ENCODE measurements around the gene GALNT2.
A peak's percentile ranks its signal among the peaks of the same experiment; 100 is the strongest.

GALNT2 gene

DNA sequence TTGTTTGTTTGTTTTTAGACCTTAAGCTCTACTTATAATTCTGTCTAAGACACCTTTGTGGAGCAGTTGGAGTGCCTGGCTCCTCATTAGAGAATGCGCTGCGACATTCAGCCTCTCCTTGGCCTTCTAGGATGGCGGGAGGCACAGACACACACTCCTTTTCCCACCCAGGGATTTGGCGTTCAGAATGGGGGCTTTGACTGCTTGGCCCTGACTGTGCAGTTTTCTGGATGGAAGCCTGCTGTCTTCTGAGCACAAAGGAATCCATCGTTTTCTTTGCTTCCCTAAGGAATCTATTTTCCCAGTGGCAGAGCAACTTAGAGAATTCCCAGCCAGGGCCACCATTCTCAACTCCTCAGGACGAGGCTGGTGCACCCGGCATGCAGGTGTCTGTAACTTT, 83.6 kb downstream of the GALNT2 start:
- DNase-seq = no peak
- in situ Hi-C loops (cut with MboI; ENCODE audit: low pct_unique_long_range_greater_than_20kb, low sequenced_read_pairs) = no loop called here

GRCh38 chr1:230151924-230152468, 85.0 kb downstream of the GALNT2 start:
- in situ Hi-C loops (cut with MboI; ENCODE audit: low pct_unique_long_range_greater_than_20kb, low sequenced_read_pairs) = no loop called here
- DNase-seq = no peak

GRCh38 chr1:230152999-230153398, 86.0 kb downstream of the GALNT2 start:
- DNase-seq = no peak
- in situ Hi-C loops (cut with MboI; ENCODE audit: low pct_unique_long_range_greater_than_20kb, low sequenced_read_pairs) = no loop called here

- in situ Hi-C loops (cut with MboI; ENCODE audit: low pct_unique_long_range_greater_than_20kb, low sequenced_read_pairs) = no loop called here
Observed at GRCh38 chr1:230153641-230154296, 86.7 kb downstream of the GALNT2 start.

DNA sequence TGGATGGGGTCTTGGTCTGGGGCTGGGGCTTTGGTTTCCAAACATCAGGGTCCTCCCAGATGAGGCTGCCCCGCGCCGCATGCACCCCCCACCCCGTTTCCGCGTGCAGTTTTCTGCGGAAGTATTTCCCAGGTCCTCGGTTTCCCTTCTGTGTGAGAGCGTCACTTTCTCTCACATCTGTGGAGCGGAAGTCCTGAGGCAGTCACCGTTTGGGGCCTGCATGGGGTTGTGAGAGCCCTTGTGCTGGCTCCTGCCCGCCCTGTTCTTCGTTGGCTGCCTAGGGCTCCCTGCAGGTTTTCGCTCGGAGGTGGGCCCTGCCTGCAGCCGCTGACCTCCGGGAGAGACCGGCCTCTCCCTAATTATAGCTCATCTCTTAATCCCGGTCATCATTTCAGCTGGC, 88.0 kb downstream of the GALNT2 start:
- DNase-seq = no peak
- in situ Hi-C loops (cut with MboI; ENCODE audit: low pct_unique_long_range_greater_than_20kb, low sequenced_read_pairs) = no loop called here

More at GRCh38 chr1:230153641-230154296, 86.7 kb downstream of the GALNT2 start:
- DNase-seq = peak; percentile 45

DNA sequence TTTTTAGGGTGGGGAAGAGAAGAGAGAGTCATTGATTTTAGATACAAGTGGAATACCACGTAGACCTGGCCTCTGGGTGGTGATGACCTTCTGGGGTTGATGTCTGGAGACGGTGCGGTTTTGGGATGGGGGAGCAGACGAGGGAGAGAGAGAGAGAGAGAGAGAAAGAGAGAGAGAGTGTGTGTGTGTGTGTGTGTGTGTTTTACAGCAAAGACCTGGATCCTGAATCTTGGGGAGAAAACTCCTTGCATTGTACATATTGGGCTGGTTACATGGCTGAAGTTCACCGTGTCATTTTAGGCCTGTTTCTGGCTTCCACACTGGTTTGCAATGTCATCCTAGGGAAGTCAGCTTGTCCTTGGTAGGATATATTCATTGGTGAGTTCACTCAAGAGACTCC, 89.0 kb downstream of the GALNT2 start:
- in situ Hi-C loops (cut with MboI; ENCODE audit: low pct_unique_long_range_greater_than_20kb, low sequenced_read_pairs) = no loop called here
- no peak for DNase-seq

DNA sequence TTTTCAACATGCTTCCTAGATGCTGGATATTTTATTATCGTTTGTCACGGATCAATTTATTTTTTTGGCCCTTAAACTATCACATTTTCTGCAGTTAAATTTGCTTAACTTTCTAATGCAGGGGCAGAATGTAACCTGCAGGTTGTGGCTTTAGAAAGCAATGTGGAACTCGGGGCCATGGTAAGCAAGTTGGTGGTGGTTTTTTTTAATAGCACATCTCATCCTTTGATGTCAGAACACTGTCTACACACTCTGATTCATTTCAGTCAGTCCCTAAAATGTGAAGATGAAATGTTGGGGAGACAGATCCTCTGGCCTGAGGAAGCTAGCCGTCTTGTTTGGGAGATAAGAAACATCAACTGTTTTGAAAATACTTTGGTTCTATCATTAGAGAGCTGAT, 89.5 kb downstream of the GALNT2 start:
- in situ Hi-C loops (cut with MboI; ENCODE audit: low pct_unique_long_range_greater_than_20kb, low sequenced_read_pairs) = no loop called here

GRCh38 chr1:230157420-230158390, 90.7 kb downstream of the GALNT2 start:
- DNase-seq = no peak
- in situ Hi-C loops (cut with MboI; ENCODE audit: low pct_unique_long_range_greater_than_20kb, low sequenced_read_pairs) = no loop called here

More for the DNA sequence above, 89.5 kb downstream of the GALNT2 start:
- DNase-seq = no peak

- DNase-seq = no peak
- in situ Hi-C loops (cut with MboI; ENCODE audit: low pct_unique_long_range_greater_than_20kb, low sequenced_read_pairs) = no loop called here
Observed at GRCh38 chr1:230158415-230159291, 91.6 kb downstream of the GALNT2 start.

DNA sequence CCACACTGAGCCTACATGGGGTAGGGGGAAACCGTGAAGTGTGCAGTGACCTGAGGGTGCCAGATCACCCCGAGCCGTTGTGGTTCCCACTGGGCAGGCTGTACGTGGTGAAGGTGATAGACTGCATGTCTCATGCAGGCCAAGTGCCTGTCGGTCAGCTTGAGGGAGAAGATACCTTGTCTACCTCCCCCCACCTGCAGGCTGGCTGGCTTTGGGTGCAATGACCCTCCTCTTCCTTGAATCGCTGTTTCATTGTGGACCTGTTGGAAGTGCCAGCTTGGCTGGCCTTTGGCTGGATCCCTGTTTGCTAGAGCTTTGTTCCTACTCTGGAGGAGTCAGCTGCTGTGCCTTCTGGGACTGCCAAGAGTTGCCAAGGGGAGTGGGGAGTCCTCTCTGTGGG, 92.5 kb downstream of the GALNT2 start:
- no peak for DNase-seq
- in situ Hi-C loops (cut with MboI; ENCODE audit: low pct_unique_long_range_greater_than_20kb, low sequenced_read_pairs) = no loop called here

DNA sequence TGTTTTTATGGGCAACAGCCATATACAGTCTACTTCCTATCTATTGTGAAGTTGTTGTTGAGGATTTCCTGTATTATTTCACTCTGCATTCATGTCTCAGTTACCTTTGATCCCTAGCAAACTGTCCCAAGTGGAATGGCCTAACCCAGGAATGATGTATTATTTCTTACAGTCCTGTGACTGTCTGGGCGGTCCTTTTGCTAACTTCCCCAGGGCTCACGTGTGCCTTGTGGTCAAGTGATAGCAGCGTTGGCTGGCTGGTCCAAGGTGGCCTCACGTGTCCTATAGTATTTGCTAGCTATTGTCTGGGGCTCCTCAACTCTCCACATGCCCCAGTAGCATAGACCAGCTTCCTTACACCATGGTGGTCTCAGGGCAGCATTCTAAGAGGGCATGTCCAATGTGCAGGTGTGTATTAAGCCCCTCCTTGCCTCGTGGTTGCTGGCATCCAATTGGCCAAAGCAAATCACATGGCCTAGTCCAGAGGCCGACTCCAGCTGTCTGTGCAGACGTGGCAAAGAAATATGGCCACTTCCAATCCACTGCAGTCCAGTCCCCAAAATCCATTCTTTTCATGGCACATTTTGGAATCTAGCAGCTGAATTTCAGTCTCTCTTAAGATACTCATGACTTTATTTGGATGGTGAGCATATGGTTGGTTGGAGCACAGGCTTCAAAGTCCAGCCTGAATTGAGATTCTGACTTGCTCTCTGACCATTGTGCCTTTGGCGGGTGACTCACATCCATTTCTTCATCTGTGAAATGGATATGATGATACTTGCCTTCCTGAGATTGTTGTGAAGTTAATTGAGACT, 94.1 kb downstream of the GALNT2 start:
- no peak for DNase-seq
- in situ Hi-C loops (cut with MboI; ENCODE audit: low pct_unique_long_range_greater_than_20kb, low sequenced_read_pairs) = no loop called here

DNA sequence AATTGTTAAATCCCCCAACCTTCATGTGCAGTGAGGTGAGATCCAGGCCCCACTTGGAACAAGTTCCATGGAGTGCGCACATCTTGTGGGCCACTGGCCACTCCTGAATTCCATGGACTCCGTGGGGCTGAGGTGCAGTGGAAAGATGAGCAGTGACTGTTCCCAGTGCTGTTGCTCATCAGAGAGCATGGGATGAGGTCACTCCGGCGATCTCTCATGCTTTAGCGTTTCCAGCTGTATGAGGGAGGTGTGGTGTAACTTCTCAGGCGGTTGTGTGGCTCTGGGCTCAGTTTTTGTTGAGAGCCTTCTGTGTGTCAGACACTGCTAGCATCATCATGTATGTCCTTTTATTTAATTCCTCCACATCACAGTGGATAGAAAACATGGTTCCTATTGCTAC, 96.2 kb downstream of the GALNT2 start:
- in situ Hi-C loops (cut with MboI; ENCODE audit: low pct_unique_long_range_greater_than_20kb, low sequenced_read_pairs) = no loop called here
- no peak for DNase-seq

GRCh38 chr1:230163719-230164118, 96.7 kb downstream of the GALNT2 start:
- in situ Hi-C loops (cut with MboI; ENCODE audit: low pct_unique_long_range_greater_than_20kb, low sequenced_read_pairs) = no loop called here
- DNase-seq = no peak

DNA sequence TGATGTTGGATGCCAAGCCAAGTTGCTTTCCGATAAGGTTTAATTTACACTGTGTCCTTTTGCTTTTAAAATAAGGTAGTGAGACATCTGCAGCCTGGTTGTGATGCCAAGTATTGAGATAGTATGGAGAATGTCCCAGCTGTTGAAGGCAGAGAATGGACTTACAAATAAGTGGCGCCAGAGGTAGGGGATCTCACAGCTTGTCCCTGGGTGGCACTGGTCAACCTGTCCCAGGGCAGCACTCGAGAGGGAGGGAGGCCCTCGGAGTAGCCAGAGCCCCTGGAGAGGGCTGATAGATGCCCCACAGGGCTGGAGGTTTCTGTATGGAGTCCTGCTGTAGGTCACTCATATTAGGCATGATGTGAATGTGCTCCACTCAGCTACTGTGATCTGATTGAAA, 98.5 kb downstream of the GALNT2 start:
- DNase-seq = no peak
- in situ Hi-C loops (cut with MboI; ENCODE audit: low pct_unique_long_range_greater_than_20kb, low sequenced_read_pairs) = no loop called here

DNA sequence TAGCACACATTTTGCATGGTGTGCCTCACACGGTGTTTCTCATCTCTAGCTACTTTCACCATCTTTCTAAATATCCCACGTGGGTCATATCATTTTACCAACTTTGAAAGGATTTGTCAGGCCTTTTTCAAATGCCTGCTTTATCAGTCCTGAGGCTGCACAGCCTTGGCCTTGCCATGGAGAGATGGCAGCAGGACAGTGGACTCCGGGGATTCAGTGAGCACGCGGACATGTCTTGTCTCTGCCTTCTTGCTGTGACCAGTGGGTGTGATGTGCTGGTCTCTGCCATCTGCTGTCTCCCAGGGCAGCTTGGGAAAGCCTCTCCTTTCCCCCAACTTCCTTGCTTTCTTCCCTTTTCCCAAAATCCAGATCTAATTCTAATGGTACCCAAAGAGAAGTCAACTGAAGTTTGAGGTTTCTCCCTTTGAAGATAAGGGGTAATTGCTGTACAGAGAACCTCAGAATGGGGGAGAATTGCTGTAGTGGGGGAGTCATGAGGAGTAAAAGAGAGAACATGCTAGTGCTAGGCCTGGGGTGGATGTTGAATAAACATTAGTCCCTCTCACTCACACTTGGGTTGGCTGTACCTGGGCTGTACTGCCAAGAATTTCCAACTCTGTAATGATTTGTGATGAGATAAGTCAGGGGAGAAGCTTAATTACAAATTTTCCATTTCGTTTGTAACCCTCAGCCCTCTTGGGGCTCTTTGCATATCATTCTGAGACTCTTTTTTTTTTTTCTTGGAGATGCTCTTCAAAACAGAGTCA, 99.5 kb downstream of the GALNT2 start:
- in situ Hi-C loops (cut with MboI; ENCODE audit: low pct_unique_long_range_greater_than_20kb, low sequenced_read_pairs) = no loop called here
- DNase-seq = no peak

GRCh38 chr1:230167419-230167852, 100.4 kb downstream of the GALNT2 start:
- in situ Hi-C loops (cut with MboI; ENCODE audit: low pct_unique_long_range_greater_than_20kb, low sequenced_read_pairs) = no loop called here
- peak; percentile 77 for DNase-seq

DNA sequence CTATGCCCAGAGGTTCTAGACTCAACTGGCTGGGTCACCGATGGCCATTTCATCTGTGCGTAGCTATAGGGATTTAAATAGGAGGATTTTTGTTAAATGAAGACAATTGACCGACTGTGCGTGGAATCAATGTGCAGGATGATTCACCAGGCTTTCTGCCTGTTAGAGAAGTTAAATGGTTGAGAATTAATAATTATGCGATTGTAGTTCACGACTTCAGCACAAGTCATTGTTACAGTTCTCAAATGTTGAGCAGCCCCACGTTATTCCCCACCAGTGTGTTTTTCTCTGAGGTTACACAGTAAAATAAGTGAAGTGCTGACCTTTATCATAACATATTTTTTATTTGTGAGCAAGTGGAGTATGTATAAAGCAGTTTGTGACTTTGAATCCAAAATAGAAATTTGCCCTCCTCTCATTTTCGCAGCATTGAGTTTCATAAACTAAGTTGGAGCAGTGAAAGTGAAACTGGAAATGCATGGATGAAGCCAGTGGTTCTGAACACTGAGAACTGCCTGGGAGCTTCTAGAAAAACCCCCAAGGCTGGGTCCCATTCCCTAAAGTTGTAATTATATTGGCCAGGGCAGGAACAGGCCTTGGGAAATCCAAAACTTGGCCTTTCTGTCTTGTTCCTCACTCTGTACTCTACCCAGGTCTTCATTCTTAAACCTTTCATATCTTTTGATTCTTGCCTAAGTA, 102.6 kb downstream of the GALNT2 start:
- no peak for DNase-seq
- in situ Hi-C loops (cut with MboI; ENCODE audit: low pct_unique_long_range_greater_than_20kb, low sequenced_read_pairs) = no loop called here

Data from KBM-7 (cell line).